H1 (cell line): ENCODE measurements around the gene TAOK2. TPM values are rescaled to one million over a fixed set of nuclear protein-coding genes. Genes with fewer than 3 reads are reported as not detected.

Experiments
- CTCF ChIA-PET: fragments of 300-600 bp; sonication (Branson Sonifier 250); formaldehyde crosslinking; loops from one replicate; lab custom pipeline; 2021; ENCODE audit not compliant: partially characterized antibody; lab: Charles Lee
- POLR2A ChIA-PET: fragments of 300-600 bp; sonication (Branson Sonifier 250); formaldehyde crosslinking; loops from one replicate; lab custom pipeline; 2021; ENCODE audit warnings: inconsistent platforms; ENCODE audit not compliant: partially characterized antibody; lab: Charles Lee
- DNase-seq, 2 experiments: peaks; one replicate each; pipeline versions ENCODE4 v3.0.0 to v3.0.0-alpha.2; 2010 to 2022; ENCODE audit warnings: low spot score in 2 of 2, low read depth in 1 of 2, mixed read lengths in 1 of 2
- FAIRE-seq: peaks from 2 replicates; lab custom pipeline; 2011; peaks lifted over from hg19 to GRCh38; lab: Jason Lieb, UNC
- H2AFZ ChIP-seq: 2 replicates; pipeline ENCODE4 v1.8.1; 2012; ENCODE audit warnings: low read length, inconsistent platforms
- H2AK5ac ChIP-seq: 2 replicates; pipeline ENCODE4 v1.6.1; 2013; ENCODE audit warnings: low read depth, low read length
- H2BK120ac ChIP-seq: replicated peaks from 2 replicates; pipeline ENCODE3; 2013; ENCODE audit warnings: low read depth, low read length, inconsistent platforms
- H2BK12ac ChIP-seq: 2 replicates; pipeline ENCODE4 v1.6.1; 2013; ENCODE audit warnings: low read depth, low read length
- H2BK15ac ChIP-seq: 2 replicates; pipeline ENCODE4 v1.6.1; 2013; ENCODE audit warnings: low read length
- H2BK20ac ChIP-seq: 2 replicates; pipeline ENCODE4 v1.6.1; 2013; ENCODE audit warnings: low read length
- H2BK5ac ChIP-seq: 2 replicates; pipeline ENCODE4 v1.6.1; 2013; ENCODE audit warnings: low read depth, low read length
- H3K14ac ChIP-seq: 2 replicates; pipeline ENCODE4 v1.6.1; 2013; ENCODE audit warnings: inconsistent platforms; ENCODE audit not compliant: insufficient read length
- H3K18ac ChIP-seq: 2 replicates; pipeline ENCODE4 v1.6.1; 2013; ENCODE audit warnings: low read length; ENCODE audit errors: extremely low read depth
- H3K23ac ChIP-seq: 2 replicates; pipeline ENCODE4 v1.6.1; 2013; ENCODE audit warnings: inconsistent platforms; ENCODE audit not compliant: insufficient read length
- H3K23me2 ChIP-seq: 2 replicates; pipeline ENCODE4 v1.6.1; 2013; ENCODE audit warnings: low read depth, low read length
- H3K27ac ChIP-seq: 2 replicates; pipeline ENCODE4 v1.6.1; 2011; ENCODE audit warnings: low read depth, low read length, inconsistent platforms
- H3K27me3 ChIP-seq, 4 experiments: replicated peaks in 1 of 4; 1 replicate in 1 of 4; 2 replicates in 3 of 4; pipeline versions ENCODE4 v1.6.1 to v1.8.1; 2011 to 2013; ENCODE audit warnings: low read length in 3 of 4, mild to moderate bottlenecking in 3 of 4, inconsistent platforms in 2 of 4, mixed read lengths in 2 of 4, moderate library complexity in 1 of 4; ENCODE audit not compliant: control insufficient read depth in 3 of 4, insufficient read depth in 3 of 4; ENCODE audit errors: extremely low read depth in 1 of 4
- H3K36me3 ChIP-seq, 4 experiments: 2 replicates each; pipeline versions ENCODE4 v1.6.1 to v1.8.1; 2011 to 2013; ENCODE audit warnings: mild to moderate bottlenecking in 4 of 4, low read length in 3 of 4, moderate library complexity in 2 of 4, control low read depth in 1 of 4, inconsistent platforms in 1 of 4; ENCODE audit not compliant: insufficient read depth in 4 of 4, control insufficient read depth in 2 of 4
- H3K4ac ChIP-seq: replicated peaks from 2 replicates; pipeline ENCODE3; 2013; ENCODE audit warnings: low read length, low read depth, mixed read lengths, inconsistent platforms; ENCODE audit not compliant: insufficient read length
- H3K4me1 ChIP-seq, 4 experiments: replicated peaks in 1 of 4; 1 replicate in 1 of 4; 2 replicates in 3 of 4; pipeline versions ENCODE4 v1.6.1 to v1.8.1; 2011 to 2013; ENCODE audit warnings: low read length in 3 of 4, inconsistent platforms in 2 of 4, mixed read lengths in 1 of 4; ENCODE audit not compliant: insufficient read depth in 4 of 4, control insufficient read depth in 3 of 4
- H3K4me2 ChIP-seq, 2 experiments: 2 replicates each; pipeline versions ENCODE4 v1.6.1 to v1.8.1; 2011 to 2013; ENCODE audit warnings: low read depth in 2 of 2, low read length in 2 of 2, control low read depth in 1 of 2, inconsistent platforms in 1 of 2, mild to moderate bottlenecking in 1 of 2; ENCODE audit not compliant: insufficient read depth in 1 of 2
- H3K4me3 ChIP-seq, 4 experiments: fragments of 200-600, 300-600 bp in 1 of 4; sonication (generic), shearing (Covaris generic), sonication (Bioruptor Twin) in 1 of 4; 2 replicates each; pipeline versions ENCODE4 v1.5.1 to v1.8.1; 2011 to 2016; ENCODE audit warnings: low read length in 4 of 4, low read depth in 3 of 4, control low read depth in 2 of 4, inconsistent platforms in 2 of 4, mild to moderate bottlenecking in 2 of 4, mixed read lengths in 1 of 4, moderate library complexity in 1 of 4; ENCODE audit not compliant: insufficient read depth in 2 of 4; ENCODE audit errors: extremely low read depth in 1 of 4
- H3K56ac ChIP-seq: replicated peaks from 2 replicates; pipeline ENCODE3; 2013; ENCODE audit warnings: low read depth, mild to moderate bottlenecking, mixed read lengths, low read length, inconsistent platforms; ENCODE audit not compliant: insufficient read length
- H3K79me1 ChIP-seq: 2 replicates; pipeline ENCODE4 v1.6.1; 2013; ENCODE audit warnings: low read depth, low read length, control low read depth
- H3K79me2 ChIP-seq, 2 experiments: 2 replicates each; pipeline versions ENCODE4 v1.6.1 to v1.8.1; 2012 to 2013; ENCODE audit warnings: low read length in 2 of 2, mild to moderate bottlenecking in 2 of 2, inconsistent platforms in 1 of 2; ENCODE audit not compliant: insufficient read depth in 2 of 2, control insufficient read depth in 1 of 2
- H3K9ac ChIP-seq, 4 experiments: replicated peaks in 1 of 4; 1 replicate in 1 of 4; 2 replicates in 3 of 4; pipeline versions ENCODE4 v1.6.1 to v1.8.1; 2011 to 2013; ENCODE audit warnings: low read depth in 3 of 4, low read length in 3 of 4, control low read depth in 2 of 4, mild to moderate bottlenecking in 2 of 4, moderate library complexity in 2 of 4, inconsistent platforms in 1 of 4; ENCODE audit errors: extremely low read depth in 1 of 4
- H3K9me3 ChIP-seq, 2 experiments: 2 replicates each; pipeline versions ENCODE4 v1.6.1 to v1.8.1; 2012 to 2013; ENCODE audit warnings: mild to moderate bottlenecking in 2 of 2, moderate library complexity in 2 of 2, control low read depth in 1 of 2, inconsistent platforms in 1 of 2, low read depth in 1 of 2, low read length in 1 of 2, mixed read lengths in 1 of 2; ENCODE audit not compliant: insufficient read depth in 2 of 2
- H4K20me1 ChIP-seq, 2 experiments: replicated peaks in 1 of 2; 2 replicates each; pipeline versions ENCODE3 to v1.8.1; 2011 to 2013; ENCODE audit warnings: inconsistent platforms in 2 of 2, low read length in 2 of 2, mild to moderate bottlenecking in 1 of 2; ENCODE audit not compliant: insufficient read depth in 2 of 2, control insufficient read depth in 1 of 2
- H4K5ac ChIP-seq: 2 replicates; pipeline ENCODE4 v1.6.1; 2013; ENCODE audit warnings: low read length, low read depth, mixed read lengths, inconsistent platforms; ENCODE audit not compliant: insufficient read length
- H4K8ac ChIP-seq: 2 replicates; pipeline ENCODE4 v1.8.0; 2013; ENCODE audit warnings: mild to moderate bottlenecking, moderate library complexity, low read length, inconsistent platforms; ENCODE audit not compliant: insufficient read depth; ENCODE audit errors: extremely low read depth
- H4K91ac ChIP-seq: replicated peaks from 2 replicates; pipeline ENCODE3; 2013; ENCODE audit warnings: low read length, mixed read lengths, inconsistent platforms; ENCODE audit not compliant: insufficient read length
- EGR1 ChIP-seq: IDR thresholded peaks from 2 replicates; pipeline ENCODE4 v1.6.1; 2011; ENCODE audit warnings: low read depth, low read length, borderline replicate concordance
- MAFK ChIP-seq: IDR thresholded peaks from 2 replicates; pipeline ENCODE4 v1.6.1; 2012; ENCODE audit warnings: low read depth, mild to moderate bottlenecking, improper control_type of control experiment, low read length
- POLR2AphosphoS5 ChIP-seq: IDR thresholded peaks from 2 replicates; pipeline ENCODE4 v1.6.1; 2011; ENCODE audit warnings: low read depth, low read length
- POU5F1 ChIP-seq: IDR thresholded peaks from 2 replicates; pipeline ENCODE4 v1.6.1; 2011; ENCODE audit warnings: low read depth, mild to moderate bottlenecking, low read length, moderate library complexity
- WGBS, 2 experiments: shearing (Covaris generic) in 1 of 2; methylation state at CpG; one replicate each; pipeline versions ENCODE4 v1.1.6 to v1.1.7; 2013 to 2015; ENCODE audit warnings: low lambda C conversion rate in 2 of 2, mixed read lengths in 2 of 2, inconsistent platforms in 1 of 2, low coverage in 1 of 2, missing lambda C conversion rate in 1 of 2; ENCODE audit not compliant: insufficient replicate concordance in 2 of 2, insufficient coverage in 1 of 2, insufficient read length in 1 of 2; ENCODE audit errors: extremely low coverage in 1 of 2, missing lambda C conversion rate in 1 of 2; 5-methylcytosine and 5-hydroxymethylcytosine counted together
- polyA plus RNA-seq, 7 experiments: library from polyadenylated mRNA; depleted of rRNA in 3 of 7; stranded (reverse) in 5 of 7; unstranded in 2 of 7; fragments of >200 nt in 5 of 7; fragments of 200-250 nt in 2 of 7; gene quantifications; 1 replicate in 5 of 7; 2 replicates in 1 of 7; 4 replicates in 1 of 7; pipeline versions ENCODE4 v1.2.1 to v1.2.3, GENCODE V29; 2011 to 2013; ENCODE audit warnings: missing spikeins in 2 of 7, mixed read lengths in 2 of 7
- total RNA-seq: library from RNA; stranded (reverse); fragmentation: NEBNext Ultra II Directional; extraction: Animal tissue kit (Norgen Biotek cat#: 25700); gene quantifications from 2 replicates; pipeline ENCODE4 v1.2.1, GENCODE V29; 2021

TAOK2 gene
- total and polyA plus RNA-seq, 2 of the 8 experiments (the other 6 are each of a cell fraction or from before 2014, with no cell fraction given) = 13.5 to 32.6 TPM

GRCh38 chr16:30006095-30006473 is 32.4 kb downstream of the TAOK2 start:
- ChIA-PET POLR2A (interaction anchor here (0.7 to 4.9 kb wide), 12 partner anchors 8 to 182 kb away, joined by 3 to 34 read pairs (median 4); partner anchors contain the start of genes C16orf92, HIRIP3, INO80E and KCTD13), CTCF (interaction anchor here (0.6 to 3.2 kb wide), 20 partner anchors 9 to 306 kb away, joined by 3 to 10 read pairs (median 5); partner anchors contain the start of genes C16orf92 and INO80E)
- Histone ChIP-seq H3K36me3 (peaks cover 0 to 10% (median 6%) of the 10 kb centered on the region in 4 experiments; a peak in 5 of 8 replicates), H2BK12ac (no peak overlapping the region), H3K9ac (no peak overlapping the region), H3K14ac (no peak overlapping the region), H3K9me3 (no peaks in the 10 kb centered on the region), H3K27me3 (peaks cover 0 to 14% (median 9%) of the 10 kb centered on the region in 4 experiments; a peak in 4 of 7 replicates), H2AFZ (no peak overlapping the region), H3K4me3 (no peak overlapping the region), H3K56ac (no peak overlapping the region), H4K20me1 (peaks cover 3 to 9% of the 10 kb centered on the region in 2 experiments), H3K4me2 (no peak overlapping the region), H2BK5ac (no peak overlapping the region), H3K79me1 (no peaks in the 10 kb centered on the region), H4K8ac (no peak overlapping the region), H2BK120ac (no peak overlapping the region), H3K27ac (no peak overlapping the region), H2BK15ac (no peak overlapping the region), H2AK5ac (no peak overlapping the region), H3K23ac (no peak overlapping the region), H4K91ac (no peak overlapping the region), H4K5ac (no peak overlapping the region), H3K23me2 (peaks cover 5% of the 10 kb centered on the region; the same call in 1 of the 2 replicates), H3K4ac (no peak overlapping the region), H2BK20ac (no peak overlapping the region), H3K79me2 (no peaks in the 10 kb centered on the region), H3K18ac (no peak overlapping the region), H3K4me1 (peaks cover 0 to 21% (median 11%) of the 10 kb centered on the region in 4 experiments; a peak in 6 of 7 replicates)
- TF ChIP-seq MAFK (no peak), EGR1 (no peak), POU5F1 (no peak), POLR2AphosphoS5 (peak; percentile 22; the same call in 1 of the 2 replicates)
- FAIRE-seq = no peak
- no peak for DNase-seq
- WGBS, 2 experiments = 91% methylated on average over 11 of the region's 18 CpGs; no CpG with 5 or more reads in 1 of the 2 experiments
